BJ (cell line): ENCODE results near the gene UBAC2. TPM values are rescaled to one million over a fixed set of nuclear protein-coding genes. Genes with fewer than 3 reads are reported as not detected.
"Not testable (repeated sequence)": the region's sequence is repeated elsewhere in the genome, so short reads cannot be mapped to it uniquely, and the experiment has no call there.

Experiments used
- CTCF ChIA-PET: fragments of 350-600 bp; formaldehyde crosslinking; extraction: SDS; loops from one replicate; lab custom pipeline; 2021; ENCODE audit warnings: antibody characterized with exemption, inconsistent platforms; lab: Yijun Ruan, JAX
- POLR2A ChIA-PET: fragments of 300-600 bp; sonication (Branson Sonifier 250); formaldehyde crosslinking; extraction: SDS; loops from one replicate; lab custom pipeline; 2021; ENCODE audit warnings: antibody characterized with exemption; lab: Charles Lee
- DNase-seq: peaks from one replicate; pipeline ENCODE4 v3.0.0-alpha.2; 2011; ENCODE audit warnings: low read depth
- H3K27me3 ChIP-seq: 2 replicates; pipeline ENCODE4 v1.6.0; 2011; ENCODE audit warnings: low read length; ENCODE audit not compliant: control insufficient read depth, insufficient read depth
- H3K36me3 ChIP-seq: 2 replicates; pipeline ENCODE4 v1.5.1; 2011; ENCODE audit warnings: low read length; ENCODE audit not compliant: control insufficient read depth, insufficient read depth
- H3K4me3 ChIP-seq: 2 replicates; pipeline ENCODE4 v1.5.1; 2011; ENCODE audit warnings: low read depth, mild to moderate bottlenecking, control low read depth, low read length
- polyA plus RNA-seq: library from polyadenylated mRNA; depleted of rRNA; stranded (reverse); fragments of >200 nt; gene quantifications from 2 replicates; pipeline ENCODE4 v1.2.3, GENCODE V29; 2011
- TF ChIP-seq, protein P1 (sequence below): IDR thresholded peaks from 2 replicates; pipeline ENCODE4 v1.5.1; 2011; ENCODE audit warnings: low read depth, mild to moderate bottlenecking, control low read depth, inconsistent platforms, low read length, moderate library complexity; ENCODE audit not compliant: insufficient read depth

The UBAC2 gene
- polyA plus RNA-seq, 1 experiment, result 84.7 TPM

DNA sequence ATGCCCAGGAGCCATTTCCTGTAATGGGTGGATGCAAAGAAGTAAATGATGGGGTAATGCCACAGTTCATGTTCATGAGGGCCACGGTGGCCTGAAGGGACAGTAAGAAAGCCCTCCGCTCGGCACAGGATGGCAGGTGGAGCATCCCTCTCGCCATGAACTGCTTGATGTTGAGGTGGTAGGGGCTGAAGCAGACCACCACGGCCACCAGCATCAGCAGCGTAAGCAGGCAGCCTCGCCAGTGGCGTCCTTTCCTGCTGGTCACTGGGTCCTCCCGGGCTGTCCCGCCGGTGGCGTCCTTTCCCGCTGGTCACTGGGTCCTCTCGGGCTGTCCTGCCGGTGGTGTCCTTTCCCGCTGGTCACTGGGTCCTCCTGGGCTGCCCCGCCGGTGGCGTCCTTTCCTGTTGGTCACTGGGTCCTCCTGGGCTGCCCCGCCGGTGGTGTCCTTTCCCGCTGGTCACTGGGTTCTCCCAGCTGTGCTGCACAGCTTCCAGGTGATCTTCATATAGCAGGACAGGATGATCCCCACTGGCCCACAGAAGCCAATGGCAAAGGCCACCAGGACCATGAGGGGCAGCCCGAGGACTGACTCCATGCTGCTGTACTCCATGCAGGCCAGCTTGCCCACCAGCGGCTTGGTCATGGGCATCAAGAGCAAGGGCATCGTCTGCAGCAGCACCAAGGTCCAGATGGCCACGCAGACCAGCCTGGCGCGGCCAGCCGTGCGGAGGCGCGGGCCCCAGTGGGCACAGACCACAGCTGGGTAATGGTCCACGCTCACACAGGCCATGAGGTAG, 207.4 kb downstream of the UBAC2 start:
- DNase-seq, result no peak
- ChIA-PET POLR2A (no interaction called here), CTCF (interaction anchor here (0.9 kb wide), 1 partner anchor 28 kb away, joined by 3 read pairs; no protein-coding TSS in a partner anchor)
- Histone ChIP-seq H3K4me3 (no peak overlapping the region), H3K27me3 (peaks cover 3% of the 10 kb centered on the region; the same call in 1 of the 2 replicates), H3K36me3 (no peaks in the 10 kb centered on the region)
- TF ChIP-seq, protein P1, sequence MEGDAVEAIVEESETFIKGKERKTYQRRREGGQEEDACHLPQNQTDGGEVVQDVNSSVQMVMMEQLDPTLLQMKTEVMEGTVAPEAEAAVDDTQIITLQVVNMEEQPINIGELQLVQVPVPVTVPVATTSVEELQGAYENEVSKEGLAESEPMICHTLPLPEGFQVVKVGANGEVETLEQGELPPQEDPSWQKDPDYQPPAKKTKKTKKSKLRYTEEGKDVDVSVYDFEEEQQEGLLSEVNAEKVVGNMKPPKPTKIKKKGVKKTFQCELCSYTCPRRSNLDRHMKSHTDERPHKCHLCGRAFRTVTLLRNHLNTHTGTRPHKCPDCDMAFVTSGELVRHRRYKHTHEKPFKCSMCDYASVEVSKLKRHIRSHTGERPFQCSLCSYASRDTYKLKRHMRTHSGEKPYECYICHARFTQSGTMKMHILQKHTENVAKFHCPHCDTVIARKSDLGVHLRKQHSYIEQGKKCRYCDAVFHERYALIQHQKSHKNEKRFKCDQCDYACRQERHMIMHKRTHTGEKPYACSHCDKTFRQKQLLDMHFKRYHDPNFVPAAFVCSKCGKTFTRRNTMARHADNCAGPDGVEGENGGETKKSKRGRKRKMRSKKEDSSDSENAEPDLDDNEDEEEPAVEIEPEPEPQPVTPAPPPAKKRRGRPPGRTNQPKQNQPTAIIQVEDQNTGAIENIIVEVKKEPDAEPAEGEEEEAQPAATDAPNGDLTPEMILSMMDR, result no peak

DNA sequence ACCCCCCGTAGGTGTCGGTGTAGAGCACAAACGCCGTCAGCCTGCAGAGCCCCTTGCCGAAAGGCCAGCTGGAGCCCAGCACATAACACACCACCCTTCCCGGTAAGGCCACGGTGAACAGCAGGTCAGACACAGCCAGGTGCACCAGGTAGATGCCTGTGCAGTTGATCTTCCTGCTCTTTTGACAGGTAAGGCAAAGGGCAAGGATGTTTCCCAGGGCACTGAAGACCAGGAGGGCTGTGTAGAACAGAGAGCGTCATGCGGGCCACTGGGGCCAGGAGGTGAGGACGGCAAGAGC, 208.0 kb downstream of the UBAC2 start:
- H3K36me3 ChIP-seq, result no peaks in the 10 kb centered on the region
- peaks cover 5% of the 10 kb centered on the region; the same call in 1 of the 2 replicates for H3K27me3 ChIP-seq
- ChIA-PET POLR2A (no interaction called here), CTCF (interaction anchor here (0.9 kb wide), 1 partner anchor 28 kb away, joined by 3 read pairs; no protein-coding TSS in a partner anchor)
- no peak for DNase-seq
- TF ChIP-seq, protein P1, result no peak
- H3K4me3 ChIP-seq, result no peak overlapping the region

DNA sequence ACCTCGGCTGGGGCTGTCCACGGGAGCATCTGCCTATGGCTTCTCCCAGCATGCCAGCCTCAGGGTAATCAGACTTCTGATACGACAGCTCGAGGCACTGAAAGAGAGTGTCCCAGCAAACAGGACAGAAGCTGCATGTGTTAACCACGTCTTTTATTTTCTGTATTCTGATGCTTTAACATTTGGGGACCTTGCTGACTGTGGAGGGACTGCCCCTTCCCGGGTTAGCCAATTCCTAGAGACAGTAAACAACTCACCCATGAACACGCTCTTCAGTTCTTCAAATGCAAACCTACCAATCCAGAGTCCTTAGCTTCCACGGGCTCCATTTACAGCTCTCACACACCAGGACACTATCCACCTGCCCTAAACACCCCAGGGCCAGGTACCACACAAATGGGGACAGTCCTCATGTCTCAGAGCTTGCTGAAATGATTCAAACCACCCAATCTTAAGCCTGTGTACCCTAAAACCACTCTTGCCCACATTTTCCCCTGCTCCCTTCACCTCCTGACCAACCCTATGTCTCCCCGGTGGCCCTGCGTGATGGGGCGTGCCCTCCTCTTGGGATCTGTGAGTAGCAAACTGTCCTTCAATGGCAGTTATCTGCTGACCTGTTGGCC, 208.9 kb downstream of the UBAC2 start:
- POLR2A ChIA-PET, H3K36me3 ChIP-seq, H3K27me3 ChIP-seq, CTCF ChIA-PET, DNase-seq, H3K4me3 ChIP-seq: not testable (repeated sequence)

DNA sequence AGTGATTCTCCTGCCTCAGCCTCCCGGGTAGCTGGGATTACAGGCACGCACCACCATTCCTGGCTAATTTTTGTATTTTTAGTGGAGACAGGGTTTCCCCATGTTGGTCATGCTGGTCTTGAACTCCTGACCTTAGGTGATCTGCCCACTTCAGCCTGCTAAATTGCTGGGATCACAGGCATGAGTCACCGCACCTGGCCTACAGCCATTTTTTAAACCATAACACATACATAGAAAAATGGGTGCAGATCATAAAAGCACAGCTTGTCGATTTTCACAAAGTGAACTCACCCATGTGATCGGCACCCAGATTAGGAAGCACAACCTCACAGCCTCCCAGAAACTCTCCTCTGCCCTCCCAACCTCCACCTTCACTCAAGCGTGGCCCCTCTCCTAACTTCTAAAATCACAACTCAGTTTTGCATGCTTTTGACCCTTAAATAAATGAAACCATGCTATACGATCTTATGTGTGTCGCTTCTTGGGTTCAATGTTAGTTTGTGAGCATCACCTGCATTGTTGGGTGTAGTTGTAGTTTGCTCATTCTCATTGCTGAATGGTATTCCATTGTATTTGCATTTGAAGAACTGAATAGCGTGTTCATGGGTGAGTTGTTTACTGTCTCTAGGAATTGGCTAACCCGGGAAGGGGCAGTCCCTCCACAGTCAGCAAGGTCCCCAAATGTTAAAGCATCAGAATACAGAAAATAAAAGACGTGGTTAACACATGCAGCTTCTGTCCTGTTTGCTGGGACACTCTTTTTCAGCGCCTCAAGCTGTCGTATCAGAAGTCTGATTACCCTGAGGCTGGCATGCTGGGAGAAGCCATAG, 210.2 kb downstream of the UBAC2 start:
- POLR2A ChIA-PET, result not testable (repeated sequence)

DNA sequence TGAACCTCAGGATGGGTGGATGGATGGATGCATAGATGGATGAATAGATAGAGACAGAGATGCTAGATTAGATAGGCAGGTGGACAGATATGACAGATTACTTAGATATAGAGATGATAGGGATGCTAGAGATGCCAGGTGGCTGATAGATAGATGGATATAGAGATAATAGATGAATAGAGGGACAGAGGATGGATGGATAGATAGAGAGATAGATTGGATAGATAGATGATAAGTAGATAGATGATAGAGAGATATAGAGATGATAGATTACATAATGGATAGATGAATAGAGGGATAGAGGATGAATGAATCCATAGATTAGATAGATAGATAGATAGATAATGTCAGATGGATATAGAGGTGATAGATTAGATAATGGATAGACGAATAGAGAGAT, 212.2 kb downstream of the UBAC2 start:
- ChIA-PET CTCF (interaction anchor here (1.0 to 1.4 kb wide), 4 partner anchors 10 to 236 kb away, joined by 3 to 6 read pairs (median 3); no protein-coding TSS in a partner anchor), POLR2A (no interaction called here)
- TF ChIP-seq, protein P1, result no peak
- no peak overlapping the region for H3K4me3 ChIP-seq
- H3K27me3 ChIP-seq, result peaks cover 12% of the 10 kb centered on the region
- no peak for DNase-seq
- no peaks in the 10 kb centered on the region for H3K36me3 ChIP-seq

More for the DNA sequence above, 210.2 kb downstream of the UBAC2 start:
- not testable (repeated sequence) for DNase-seq, H3K4me3 ChIP-seq, H3K36me3 ChIP-seq, H3K27me3 ChIP-seq
- CTCF ChIA-PET, result interaction anchor here (1.2 kb wide), 1 partner anchor 25 kb away, joined by 6 read pairs; no protein-coding TSS in a partner anchor
